ENCODE data around the gene MYH10.

- TF ChIP-seq YY1 (IDR thresholded peaks at IDR 0.05) (no peak), MAX (IDR thresholded peaks at IDR 0.05) (no peak), CTCF (IDR thresholded peaks at IDR 0.05; ENCODE audit: low read depth, low read length, missing input control) (no peak)
These were observed 31.0 kb downstream of the MYH10 start for GRCh38 chr17:8599351-8600011.

Data from liver (tissue), 2 donors.